T-helper 1 cell (primary cell): ENCODE data around the gene LDOC1.
A peak's percentile ranks its signal among the peaks of the same experiment; 100 is the strongest.
"Not testable (repeated sequence)": the region's sequence is repeated elsewhere in the genome, so short reads cannot be mapped to it uniquely, and the experiment has no call there.

Source experiments
- DNase-seq, 5 donors: peaks; one replicate each; pipeline ENCODE4 v3.0.0-alpha.2; 2012 to 2020
- total RNA-seq, 4 donors: gene quantifications; one replicate each; lab custom pipeline; 2026; lab: John Stamatoyannopoulos, UW

LDOC1 gene
- 1.2 to 1.7 (median 1.6) reads per million in 4 donors for total RNA-seq

- peak; percentile 56 to 70 (median 65) for DNase-seq
Measured at GRCh38 chrX:141176586-141177451, at the start of gene LDOC1. LDOC1 (minus strand) TSS chrX:141177129; CDS start chrX:141177021, 108 bp downstream.

GRCh38 chrX:141221611-141222010 lies 44.7 kb upstream of the LDOC1 start:
- no peak for DNase-seq

GRCh38 chrX:141220342-141221008 lies 43.5 kb upstream of the LDOC1 start:
- no peak for DNase-seq

- no peak for DNase-seq
Measured at GRCh38 chrX:141214196-141214595, 37.3 kb upstream of the LDOC1 start.

- DNase-seq: no peak
Measured at GRCh38 chrX:141201962-141202361, 25.0 kb upstream of the LDOC1 start.

GRCh38 chrX:141188573-141188972 lies 11.6 kb upstream of the LDOC1 start:
- DNase-seq: not testable (repeated sequence)

GRCh38 chrX:141185366-141185765 lies 8.4 kb upstream of the LDOC1 start:
- DNase-seq: no peak

- no peak for DNase-seq
Measured at GRCh38 chrX:141183000-141183399, 6.1 kb upstream of the LDOC1 start.

GRCh38 chrX:141180851-141181250 lies 3.9 kb upstream of the LDOC1 start:
- no peak for DNase-seq

- no peak for DNase-seq
Measured at GRCh38 chrX:141175786-141176185, 1.1 kb downstream of the LDOC1 start.

GRCh38 chrX:141164406-141164805 lies 12.5 kb downstream of the LDOC1 start:
- DNase-seq: no peak

- peak in 1 of 5 donors; percentile 1 for DNase-seq
Measured at GRCh38 chrX:141158084-141158483, 18.8 kb downstream of the LDOC1 start.

- peak in 1 of 5 donors; percentile 59 for DNase-seq
Measured at GRCh38 chrX:141155231-141155630, 21.7 kb downstream of the LDOC1 start.

GRCh38 chrX:141142946-141143345 lies 34.0 kb downstream of the LDOC1 start:
- DNase-seq: no peak

GRCh38 chrX:141133272-141133671 lies 43.7 kb downstream of the LDOC1 start:
- no peak for DNase-seq

- DNase-seq: no peak
Measured at GRCh38 chrX:141127146-141127545, 49.8 kb downstream of the LDOC1 start.
